ENCODE results near the gene SRI.

SRI gene

GRCh38 chr7:88184848-88185304 is 35.0 kb downstream of the SRI start:
- no peak for TF ChIP-seq CTCF (IDR thresholded peaks at IDR 0.05; ENCODE audit: low read depth, low read length)
- H3K4me3 ChIP-seq (ENCODE audit: low read depth, low read length): no peak overlapping the region

- H3K4me3 ChIP-seq (ENCODE audit: low read depth, low read length): no peak overlapping the region
- TF ChIP-seq CTCF (IDR thresholded peaks at IDR 0.05; ENCODE audit: low read depth, low read length): no peak
Measured at GRCh38 chr7:88183051-88183450, 36.8 kb downstream of the SRI start.

- no peak overlapping the region for H3K4me3 ChIP-seq (ENCODE audit: low read depth, low read length)
- TF ChIP-seq CTCF (IDR thresholded peaks at IDR 0.05; ENCODE audit: low read depth, low read length): no peak
Measured at GRCh38 chr7:88176190-88176589, 43.6 kb downstream of the SRI start.

- H3K4me3 ChIP-seq (ENCODE audit: low read depth, low read length): 0 out of 2 replicates have a peak overlapping the region, but pooled peaks have one; percentile 8
- no peak for TF ChIP-seq CTCF (IDR thresholded peaks at IDR 0.05; ENCODE audit: low read depth, low read length)
Measured at GRCh38 chr7:88172842-88173241, 47.0 kb downstream of the SRI start.

GRCh38 chr7:88169717-88170320 is 50.0 kb downstream of the SRI start:
- peak; percentile 16; the same call in 1 of the 2 replicates for TF ChIP-seq CTCF (IDR thresholded peaks at IDR 0.05; ENCODE audit: low read depth, low read length)
- no peak overlapping the region for H3K4me3 ChIP-seq (ENCODE audit: low read depth, low read length)

GRCh38 chr7:88167721-88168120 is 52.1 kb downstream of the SRI start:
- TF ChIP-seq CTCF (IDR thresholded peaks at IDR 0.05; ENCODE audit: low read depth, low read length): no peak
- H3K4me3 ChIP-seq (ENCODE audit: low read depth, low read length): no peak overlapping the region

GRCh38 chr7:88167223-88167622 is 52.6 kb downstream of the SRI start:
- TF ChIP-seq CTCF (IDR thresholded peaks at IDR 0.05; ENCODE audit: low read depth, low read length): no peak
- H3K4me3 ChIP-seq (ENCODE audit: low read depth, low read length): no peak overlapping the region

Data from WI38 (cell line).